ENCODE results near the gene BBS10.

The BBS10 gene

DNA sequence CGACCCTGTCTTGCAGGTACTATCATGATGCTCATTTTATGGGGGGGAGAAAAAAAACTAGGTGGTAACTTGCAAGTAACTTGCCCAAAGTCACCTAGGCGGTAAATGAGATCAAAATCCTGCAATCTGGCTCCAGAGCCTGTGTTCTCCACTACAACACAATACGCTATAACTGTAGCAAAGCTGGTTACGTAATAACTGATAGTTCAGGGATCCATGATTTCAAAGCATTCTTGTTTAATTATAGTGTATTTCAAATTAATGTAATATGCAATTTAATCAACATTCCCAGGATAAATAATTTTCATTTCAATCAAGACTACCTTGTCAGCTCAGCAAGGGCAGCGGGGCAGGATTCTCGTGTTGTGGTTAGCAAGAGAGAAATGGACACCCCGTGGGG is 31.7 kb downstream of the BBS10 start:
- no peak overlapping the region for H2AK5ac ChIP-seq (ENCODE audit: low read length)
- H3K56ac ChIP-seq (ENCODE audit: low read length) = no peak overlapping the region
- H2BK15ac ChIP-seq (replicated peaks; ENCODE audit: low read depth) = no peak overlapping the region
- H3K4ac ChIP-seq (ENCODE audit: low read depth, low read length) = no peak overlapping the region
- peaks cover 3% of the 10 kb centered on the region for H3K4me1 ChIP-seq (ENCODE audit: control insufficient read depth, low read depth, low read length)
- H3K4me2 ChIP-seq (ENCODE audit: low read length) = no peak overlapping the region
- H2BK120ac ChIP-seq (ENCODE audit: low read depth, low read length) = no peak overlapping the region
- H3K36me3 ChIP-seq (ENCODE audit: control insufficient read depth, insufficient read depth, low read length) = no peaks in the 10 kb centered on the region
- no peaks in the 10 kb centered on the region for H3K27me3 ChIP-seq (ENCODE audit: insufficient read depth, low read length, poor library complexity)
- no peak overlapping the region for H3K23ac ChIP-seq (ENCODE audit: low read length)
- no peak overlapping the region for H4K8ac ChIP-seq (ENCODE audit: low read depth, low read length)
- WGBS (ENCODE audit: extremely low coverage, insufficient coverage, low lambda C conversion rate) = no CpG with 5 or more reads among the region's 7 CpGs
- H4K5ac ChIP-seq (ENCODE audit: low read length) = no peak overlapping the region
- H3K4me3 ChIP-seq (ENCODE audit: low read length) = no peak overlapping the region
- no peaks in the 10 kb centered on the region for H3K79me1 ChIP-seq (ENCODE audit: low read length)
- H3K18ac ChIP-seq (ENCODE audit: low read length) = no peak overlapping the region
- H3K27ac ChIP-seq (ENCODE audit: low read depth, low read length) = no peak overlapping the region
- no peak overlapping the region for H2BK5ac ChIP-seq (ENCODE audit: low read length)
- DNase-seq = no peak
- no peak overlapping the region for H3K9ac ChIP-seq (ENCODE audit: low read length)
- no peaks in the 10 kb centered on the region for H3K79me2 ChIP-seq (ENCODE audit: control insufficient read depth, insufficient read depth, low read length)

DNA sequence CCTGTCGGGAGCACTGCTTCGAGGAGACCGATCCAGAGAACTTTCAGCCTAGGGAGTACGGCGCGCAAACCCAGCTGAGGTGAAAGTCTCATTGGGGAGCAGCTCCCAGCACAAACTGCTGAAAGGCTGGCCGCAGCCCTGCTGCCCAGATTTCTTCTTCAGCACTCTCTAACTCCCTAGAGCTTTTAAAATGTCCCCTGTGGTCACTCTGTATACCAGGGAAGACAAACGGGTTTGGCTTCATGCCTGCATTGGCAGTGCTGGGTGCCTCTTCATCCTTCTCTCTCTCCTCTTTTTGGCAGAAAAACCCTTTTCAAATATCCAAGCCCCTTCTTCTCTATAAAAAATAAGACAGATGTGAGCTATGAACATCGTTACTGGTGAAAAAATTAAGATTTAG is 34.9 kb downstream of the BBS10 start:
- Histone ChIP-seq H2BK5ac (ENCODE audit: low read length) (no peak overlapping the region), H3K4me3 (ENCODE audit: low read length) (no peak overlapping the region), H3K23ac (ENCODE audit: low read length) (no peak overlapping the region), H3K27ac (ENCODE audit: low read depth, low read length) (no peak overlapping the region), H3K9ac (ENCODE audit: low read length) (no peak overlapping the region), H4K5ac (ENCODE audit: low read length) (peak overlapping the region; percentile 7), H3K56ac (ENCODE audit: low read length) (peak overlapping the region; percentile 37), H3K4me2 (ENCODE audit: low read length) (no peak overlapping the region), H3K4ac (ENCODE audit: low read depth, low read length) (no peak overlapping the region), H3K36me3 (ENCODE audit: control insufficient read depth, insufficient read depth, low read length) (no peaks in the 10 kb centered on the region), H2BK120ac (ENCODE audit: low read depth, low read length) (no peak overlapping the region), H3K79me2 (ENCODE audit: control insufficient read depth, insufficient read depth, low read length) (no peaks in the 10 kb centered on the region), H2AK5ac (ENCODE audit: low read length) (no peak overlapping the region), H3K18ac (ENCODE audit: low read length) (no peak overlapping the region), H3K4me1 (ENCODE audit: control insufficient read depth, low read depth, low read length) (peaks cover 3% of the 10 kb centered on the region), H2BK15ac (replicated peaks; ENCODE audit: low read depth) (no peak overlapping the region), H3K79me1 (ENCODE audit: low read length) (no peaks in the 10 kb centered on the region), H3K27me3 (ENCODE audit: insufficient read depth, low read length, poor library complexity) (no peaks in the 10 kb centered on the region), H4K8ac (ENCODE audit: low read depth, low read length) (no peak overlapping the region)
- WGBS (ENCODE audit: extremely low coverage, insufficient coverage, low lambda C conversion rate) = no CpG with 5 or more reads among the region's 9 CpGs
- DNase-seq = no peak

DNA sequence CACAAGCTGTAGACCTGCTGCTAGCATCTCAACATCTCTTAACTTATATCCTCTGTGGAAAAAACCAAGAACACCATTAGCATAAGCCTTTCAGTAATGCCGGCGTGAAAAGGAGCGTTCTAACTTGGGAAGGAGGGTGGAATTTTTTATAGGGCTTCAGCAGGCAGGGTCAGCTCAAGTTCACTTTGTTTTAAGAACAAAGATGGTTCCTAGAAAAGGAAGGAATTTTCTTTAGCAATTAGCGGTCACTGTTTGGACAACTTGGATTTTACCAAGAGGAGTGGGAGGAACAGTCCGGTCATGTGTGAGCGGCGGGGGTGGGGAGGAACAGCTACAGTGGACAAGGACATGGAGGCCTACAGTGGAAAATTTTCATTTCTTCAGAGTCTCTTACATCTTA is 35.9 kb downstream of the BBS10 start:
- Histone ChIP-seq H3K27me3 (ENCODE audit: insufficient read depth, low read length, poor library complexity) (no peaks in the 10 kb centered on the region), H2BK120ac (ENCODE audit: low read depth, low read length) (no peak overlapping the region), H3K23ac (ENCODE audit: low read length) (no peak overlapping the region), H3K4me2 (ENCODE audit: low read length) (no peak overlapping the region), H3K79me2 (ENCODE audit: control insufficient read depth, insufficient read depth, low read length) (no peaks in the 10 kb centered on the region), H4K5ac (ENCODE audit: low read length) (no peak overlapping the region), H3K4me3 (ENCODE audit: low read length) (no peak overlapping the region), H4K8ac (ENCODE audit: low read depth, low read length) (no peak overlapping the region), H3K79me1 (ENCODE audit: low read length) (no peaks in the 10 kb centered on the region), H3K27ac (ENCODE audit: low read depth, low read length) (no peak overlapping the region), H3K9ac (ENCODE audit: low read length) (no peak overlapping the region), H2BK5ac (ENCODE audit: low read length) (no peak overlapping the region), H2AK5ac (ENCODE audit: low read length) (no peak overlapping the region), H3K36me3 (ENCODE audit: control insufficient read depth, insufficient read depth, low read length) (no peaks in the 10 kb centered on the region), H3K18ac (ENCODE audit: low read length) (no peak overlapping the region), H3K4ac (ENCODE audit: low read depth, low read length) (no peak overlapping the region), H3K4me1 (ENCODE audit: control insufficient read depth, low read depth, low read length) (peaks cover 3% of the 10 kb centered on the region), H2BK15ac (replicated peaks; ENCODE audit: low read depth) (no peak overlapping the region), H3K56ac (ENCODE audit: low read length) (no peak overlapping the region)
- WGBS (ENCODE audit: extremely low coverage, insufficient coverage, low lambda C conversion rate) = no CpG with 5 or more reads among the region's 7 CpGs
- DNase-seq = peak; percentile 56

DNA sequence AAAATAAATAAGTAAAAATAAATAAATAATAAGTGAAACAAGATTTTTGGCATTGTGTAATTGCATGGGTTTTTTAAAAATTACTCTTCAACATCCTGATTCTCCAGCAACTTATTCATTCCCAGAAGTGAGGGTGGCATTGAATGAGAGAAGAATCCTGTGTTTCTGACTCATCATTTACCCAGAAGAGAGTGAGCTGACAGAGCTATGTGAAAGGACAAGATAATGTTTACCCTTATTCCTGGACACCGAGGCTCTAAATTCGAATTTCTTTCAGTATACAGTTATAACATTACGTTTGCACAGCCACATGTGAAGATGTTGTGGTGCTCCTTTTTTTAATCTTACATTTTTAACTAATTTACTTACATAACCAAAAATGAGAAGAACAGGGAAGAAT is 36.4 kb downstream of the BBS10 start:
- Histone ChIP-seq H4K5ac (ENCODE audit: low read length) (no peak overlapping the region), H2BK15ac (replicated peaks; ENCODE audit: low read depth) (no peak overlapping the region), H3K4ac (ENCODE audit: low read depth, low read length) (no peak overlapping the region), H3K4me1 (ENCODE audit: control insufficient read depth, low read depth, low read length) (peaks cover 3% of the 10 kb centered on the region), H2BK120ac (ENCODE audit: low read depth, low read length) (no peak overlapping the region), H3K4me2 (ENCODE audit: low read length) (no peak overlapping the region), H3K36me3 (ENCODE audit: control insufficient read depth, insufficient read depth, low read length) (no peaks in the 10 kb centered on the region), H3K18ac (ENCODE audit: low read length) (no peak overlapping the region), H3K23ac (ENCODE audit: low read length) (no peak overlapping the region), H3K27ac (ENCODE audit: low read depth, low read length) (no peak overlapping the region), H3K79me2 (ENCODE audit: control insufficient read depth, insufficient read depth, low read length) (no peaks in the 10 kb centered on the region), H3K27me3 (ENCODE audit: insufficient read depth, low read length, poor library complexity) (no peaks in the 10 kb centered on the region), H3K56ac (ENCODE audit: low read length) (no peak overlapping the region), H4K8ac (ENCODE audit: low read depth, low read length) (no peak overlapping the region), H2BK5ac (ENCODE audit: low read length) (no peak overlapping the region), H3K9ac (ENCODE audit: low read length) (no peak overlapping the region), H3K4me3 (ENCODE audit: low read length) (no peak overlapping the region), H3K79me1 (ENCODE audit: low read length) (no peaks in the 10 kb centered on the region), H2AK5ac (ENCODE audit: low read length) (no peak overlapping the region)
- DNase-seq = no peak
- no CpG with 5 or more reads among the region's 3 CpGs for WGBS (ENCODE audit: extremely low coverage, insufficient coverage, low lambda C conversion rate)

DNA sequence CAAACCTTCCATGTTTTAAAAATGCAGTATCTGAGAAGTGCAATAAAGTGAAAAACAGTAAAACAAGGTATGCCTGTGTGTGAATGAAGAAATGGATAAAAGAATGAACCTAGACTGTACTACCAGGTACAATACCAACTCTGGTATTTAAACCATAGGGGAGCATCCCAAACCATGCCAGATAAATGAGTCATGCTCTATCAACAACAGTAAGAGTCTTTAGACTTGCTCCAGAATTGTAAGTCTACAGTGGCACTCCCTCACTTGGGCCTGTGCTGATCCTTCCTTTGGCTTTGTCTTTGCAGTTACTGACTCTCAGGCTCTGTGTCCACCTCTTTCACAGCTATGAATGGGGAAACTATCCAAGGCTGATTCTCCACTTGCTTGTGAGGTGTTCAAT is 38.1 kb downstream of the BBS10 start:
- no peak for DNase-seq
- no peak overlapping the region for H2AK5ac ChIP-seq (ENCODE audit: low read length)

DNA sequence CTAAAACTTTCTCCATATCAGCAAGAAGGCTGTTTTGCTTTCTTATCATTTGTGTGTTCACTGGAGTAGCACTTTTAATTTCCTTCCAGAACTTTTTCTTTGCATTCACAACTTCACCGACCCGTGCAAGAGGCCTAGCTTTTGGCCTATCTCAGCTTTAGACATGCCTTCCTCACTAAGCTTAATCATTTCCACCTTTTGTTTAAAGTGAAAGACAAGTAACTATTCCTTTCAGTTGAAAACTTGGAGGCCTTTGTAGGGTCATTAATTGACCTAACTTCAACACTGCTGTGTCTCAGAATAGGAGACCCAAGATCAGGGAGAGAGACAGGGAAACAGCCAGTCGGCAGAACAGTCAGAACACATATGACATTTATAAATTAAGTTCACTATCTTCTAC is 39.3 kb downstream of the BBS10 start:
- WGBS (ENCODE audit: extremely low coverage, insufficient coverage, low lambda C conversion rate) = no CpG with 5 or more reads among the region's 3 CpGs
- Histone ChIP-seq H3K9ac (ENCODE audit: low read length) (no peak overlapping the region), H3K79me2 (ENCODE audit: control insufficient read depth, insufficient read depth, low read length) (no peaks in the 10 kb centered on the region), H3K4ac (ENCODE audit: low read depth, low read length) (no peak overlapping the region), H4K8ac (ENCODE audit: low read depth, low read length) (no peak overlapping the region), H3K79me1 (ENCODE audit: low read length) (no peaks in the 10 kb centered on the region), H2BK120ac (ENCODE audit: low read depth, low read length) (no peak overlapping the region), H3K27ac (ENCODE audit: low read depth, low read length) (no peak overlapping the region), H3K23ac (ENCODE audit: low read length) (no peak overlapping the region), H3K36me3 (ENCODE audit: control insufficient read depth, insufficient read depth, low read length) (no peaks in the 10 kb centered on the region), H3K4me3 (ENCODE audit: low read length) (no peak overlapping the region), H3K18ac (ENCODE audit: low read length) (no peak overlapping the region), H4K5ac (ENCODE audit: low read length) (no peak overlapping the region), H3K4me1 (ENCODE audit: control insufficient read depth, low read depth, low read length) (peaks cover 3% of the 10 kb centered on the region), H3K4me2 (ENCODE audit: low read length) (no peak overlapping the region), H2BK5ac (ENCODE audit: low read length) (no peak overlapping the region), H2AK5ac (ENCODE audit: low read length) (no peak overlapping the region), H3K56ac (ENCODE audit: low read length) (no peak overlapping the region), H2BK15ac (replicated peaks; ENCODE audit: low read depth) (no peak overlapping the region), H3K27me3 (ENCODE audit: insufficient read depth, low read length, poor library complexity) (no peaks in the 10 kb centered on the region)
- no peak for DNase-seq

More for the DNA sequence above, 38.1 kb downstream of the BBS10 start:
- no peak overlapping the region for H3K4me3 ChIP-seq (ENCODE audit: low read length)
- H2BK5ac ChIP-seq (ENCODE audit: low read length) = no peak overlapping the region
- no peak overlapping the region for H3K23ac ChIP-seq (ENCODE audit: low read length)
- H2BK15ac ChIP-seq (replicated peaks; ENCODE audit: low read depth) = no peak overlapping the region
- no peak overlapping the region for H3K27ac ChIP-seq (ENCODE audit: low read depth, low read length)
- no peak overlapping the region for H2BK120ac ChIP-seq (ENCODE audit: low read depth, low read length)
- H3K56ac ChIP-seq (ENCODE audit: low read length) = no peak overlapping the region
- H4K5ac ChIP-seq (ENCODE audit: low read length) = no peak overlapping the region
- no peak overlapping the region for H3K9ac ChIP-seq (ENCODE audit: low read length)
- no peaks in the 10 kb centered on the region for H3K79me1 ChIP-seq (ENCODE audit: low read length)
- H3K4me2 ChIP-seq (ENCODE audit: low read length) = no peak overlapping the region
- no peaks in the 10 kb centered on the region for H3K79me2 ChIP-seq (ENCODE audit: control insufficient read depth, insufficient read depth, low read length)
- H3K18ac ChIP-seq (ENCODE audit: low read length) = no peak overlapping the region
- H4K8ac ChIP-seq (ENCODE audit: low read depth, low read length) = no peak overlapping the region
- H3K36me3 ChIP-seq (ENCODE audit: control insufficient read depth, insufficient read depth, low read length) = no peaks in the 10 kb centered on the region
- H3K27me3 ChIP-seq (ENCODE audit: insufficient read depth, low read length, poor library complexity) = no peaks in the 10 kb centered on the region
- H3K4ac ChIP-seq (ENCODE audit: low read depth, low read length) = no peak overlapping the region
- peaks cover 3% of the 10 kb centered on the region for H3K4me1 ChIP-seq (ENCODE audit: control insufficient read depth, low read depth, low read length)

All from mesendoderm (in vitro differentiated cells).